Measurements from ENCODE around the gene ZMPSTE24. TPM values are rescaled to one million over a fixed set of nuclear protein-coding genes. Genes with fewer than 3 reads are reported as not detected.

Gene ZMPSTE24
- polyA plus RNA-seq, 3 donors, result 6.4 to 45.6 (median 36.0) TPM

GRCh38 chr1:40267767-40268187, 9.7 kb downstream of the ZMPSTE24 start:
- H3K4me1 Mint-ChIP-seq, result no peaks in the 10 kb centered on the region
- no peaks in the 10 kb centered on the region for H3K4me1 ChIP-seq (ENCODE audit: control insufficient read depth in 1 of 2, insufficient read depth in 2 of 2, low read length in 2 of 2)
- no peak overlapping the region for H3K27ac Mint-ChIP-seq
- no peaks in the 10 kb centered on the region for H3K9me3 Mint-ChIP-seq
- no peaks in the 10 kb centered on the region for H3K27me3 Mint-ChIP-seq (ENCODE audit: low read depth in 3 of 3)
- no peak overlapping the region for H3K9ac ChIP-seq (ENCODE audit: insufficient read depth, low read length, poor library complexity, severe bottlenecking)
- H3K4me3 Mint-ChIP-seq, result no peak overlapping the region
- H3K79me2 ChIP-seq (ENCODE audit: insufficient read depth, low read length), result peaks cover 33% of the 10 kb centered on the region
- no peaks in the 10 kb centered on the region for H3K27me3 ChIP-seq (ENCODE audit: control insufficient read depth in 2 of 2, insufficient read depth in 2 of 2, low read length in 2 of 2)
- H2AFZ ChIP-seq (ENCODE audit: insufficient read depth, low read depth, low read length, poor library complexity, severe bottlenecking), result no peak overlapping the region
- H3K4me2 ChIP-seq (replicated peaks; ENCODE audit: extremely low read depth, low read length, poor library complexity, severe bottlenecking), result no peak overlapping the region
- no peak overlapping the region for H3K4me3 ChIP-seq (replicated peaks in 1 of 3; ENCODE audit: low read depth in 2 of 3, low read length in 3 of 3)
- intact Hi-C loops (cut with micrococcal nuclease), result loop anchor here in 1 of 2 donors (5.0 kb wide), 1 partner anchor 45 kb away; no protein-coding TSS in a partner anchor
- no peak for TF ChIP-seq CTCF (IDR thresholded peaks at IDR 0.05)
- no peaks in the 10 kb centered on the region for H3K9me3 ChIP-seq (replicated peaks in 1 of 2; ENCODE audit: control insufficient read depth in 1 of 2, insufficient read depth in 1 of 2, low read length in 2 of 2)
- peaks cover 84 to 98% of the 10 kb centered on the region in 2 donors for H3K36me3 ChIP-seq (replicated peaks in 1 of 2; ENCODE audit: control insufficient read depth in 1 of 2, insufficient read depth in 2 of 2, low read length in 2 of 2)
- WGBS (ENCODE audit: insufficient coverage), result no CpG with 5 or more reads among the region's 2 CpGs
- no peak for DNase-seq
- peaks cover 21% of the 10 kb centered on the region for H4K20me1 ChIP-seq (ENCODE audit: insufficient read depth, low read length)
- H3K27ac ChIP-seq (ENCODE audit: low read depth in 1 of 2, low read length in 2 of 2), result no peak overlapping the region
- peaks cover 65 to 83% of the 10 kb centered on the region in 2 donors for H3K36me3 Mint-ChIP-seq

GRCh38 chr1:40268211-40268610, 10.2 kb downstream of the ZMPSTE24 start:
- Mint-ChIP-seq H3K36me3 (peaks cover 65 to 83% of the 10 kb centered on the region in 2 donors), H3K4me1 (no peaks in the 10 kb centered on the region), H3K27me3 (ENCODE audit: low read depth in 3 of 3) (no peaks in the 10 kb centered on the region), H3K4me3 (no peak overlapping the region), H3K9me3 (no peaks in the 10 kb centered on the region), H3K27ac (no peak overlapping the region)
- Histone ChIP-seq H3K27me3 (ENCODE audit: control insufficient read depth in 2 of 2, insufficient read depth in 2 of 2, low read length in 2 of 2) (no peaks in the 10 kb centered on the region), H3K79me2 (ENCODE audit: insufficient read depth, low read length) (peaks cover 29% of the 10 kb centered on the region), H3K4me1 (ENCODE audit: control insufficient read depth in 1 of 2, insufficient read depth in 2 of 2, low read length in 2 of 2) (no peaks in the 10 kb centered on the region), H4K20me1 (ENCODE audit: insufficient read depth, low read length) (peaks cover 21% of the 10 kb centered on the region), H3K9me3 (replicated peaks in 1 of 2; ENCODE audit: control insufficient read depth in 1 of 2, insufficient read depth in 1 of 2, low read length in 2 of 2) (no peaks in the 10 kb centered on the region), H3K4me3 (replicated peaks in 1 of 3; ENCODE audit: low read depth in 2 of 3, low read length in 3 of 3) (no peak overlapping the region), H3K4me2 (replicated peaks; ENCODE audit: extremely low read depth, low read length, poor library complexity, severe bottlenecking) (no peak overlapping the region), H3K27ac (ENCODE audit: low read depth in 1 of 2, low read length in 2 of 2) (no peak overlapping the region), H3K9ac (ENCODE audit: insufficient read depth, low read length, poor library complexity, severe bottlenecking) (no peak overlapping the region), H3K36me3 (replicated peaks in 1 of 2; ENCODE audit: control insufficient read depth in 1 of 2, insufficient read depth in 2 of 2, low read length in 2 of 2) (peaks cover 83 to 98% of the 10 kb centered on the region in 2 donors), H2AFZ (ENCODE audit: insufficient read depth, low read depth, low read length, poor library complexity, severe bottlenecking) (no peak overlapping the region)
- intact Hi-C loops (cut with micrococcal nuclease), result loop anchor here in 1 of 2 donors (5.0 kb wide), 1 partner anchor 44 kb away; no protein-coding TSS in a partner anchor
- no peak for TF ChIP-seq CTCF (IDR thresholded peaks at IDR 0.05)
- DNase-seq, result no peak
